HG03571 (cell line): ENCODE data around the gene PHTF1.

Experiments used
- ATAC-seq: cut with Tn5 transposase; IDR thresholded peaks from one replicate; pipeline ENCODE4 v1.9.1; 2021; ENCODE audit not compliant: unreplicated experiment

The PHTF1 gene

DNA sequence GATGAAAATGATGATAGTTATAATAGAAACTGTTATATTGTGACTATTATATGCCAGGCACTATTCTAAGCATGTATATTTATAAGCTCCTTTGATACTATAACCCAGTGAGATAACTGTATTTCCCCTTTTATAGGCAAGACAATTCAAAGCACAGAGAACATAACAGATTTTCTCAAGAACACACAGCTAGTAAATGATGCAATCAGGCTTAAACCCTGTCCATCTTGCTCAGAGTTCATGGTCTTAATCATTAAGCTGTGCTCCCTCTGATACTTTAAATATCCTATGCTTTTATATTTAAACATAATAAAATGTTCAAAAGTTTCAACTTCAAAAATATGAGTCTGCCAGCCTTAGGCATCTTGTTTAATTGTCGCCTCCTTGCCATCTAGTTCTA, 88.6 kb downstream of the PHTF1 start:
- ATAC-seq, result no peak

- ATAC-seq, result no peak
Measured at GRCh38 chr1:113669988-113670387, 89.3 kb downstream of the PHTF1 start.

DNA sequence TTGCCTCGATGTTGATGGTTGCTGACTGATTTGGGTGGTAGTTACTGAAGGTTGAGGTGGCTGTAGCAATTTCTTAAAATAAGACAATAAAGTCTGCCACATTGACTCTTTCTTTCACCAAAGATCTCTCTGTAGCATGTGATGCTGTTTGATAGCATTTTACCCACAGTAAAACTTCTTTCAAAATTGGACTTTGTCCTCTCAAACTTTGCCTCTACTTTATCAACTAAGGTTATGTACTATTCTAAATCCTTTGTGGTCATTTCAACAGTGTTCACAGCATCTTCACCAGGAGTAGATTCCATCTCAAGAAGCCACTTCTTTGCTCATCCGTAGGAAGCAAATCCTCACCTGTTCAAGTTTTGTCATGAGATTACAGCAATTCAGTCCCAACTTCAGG, 93.2 kb downstream of the PHTF1 start:
- ATAC-seq, result no peak

DNA sequence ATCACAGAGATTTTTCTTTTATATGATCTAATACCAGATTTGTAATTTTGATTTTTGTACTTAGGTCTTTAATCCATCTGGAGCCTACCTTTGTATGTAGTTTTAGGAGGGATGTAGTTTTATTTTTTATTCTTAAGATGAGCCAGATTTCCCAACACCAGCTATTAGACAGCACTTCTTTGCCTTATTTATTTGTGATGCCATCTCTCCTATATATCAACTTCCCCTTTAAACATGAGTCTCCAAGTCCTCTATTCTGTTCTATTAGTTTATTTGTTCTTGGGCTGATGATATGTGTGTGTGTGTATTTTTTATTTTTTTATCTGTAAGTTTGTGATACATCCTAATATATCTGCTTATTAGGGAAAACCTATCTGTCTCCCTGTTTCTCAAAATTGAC, 94.2 kb downstream of the PHTF1 start:
- no peak for ATAC-seq

GRCh38 chr1:113663165-113663951, 95.9 kb downstream of the PHTF1 start:
- no peak for ATAC-seq

DNA sequence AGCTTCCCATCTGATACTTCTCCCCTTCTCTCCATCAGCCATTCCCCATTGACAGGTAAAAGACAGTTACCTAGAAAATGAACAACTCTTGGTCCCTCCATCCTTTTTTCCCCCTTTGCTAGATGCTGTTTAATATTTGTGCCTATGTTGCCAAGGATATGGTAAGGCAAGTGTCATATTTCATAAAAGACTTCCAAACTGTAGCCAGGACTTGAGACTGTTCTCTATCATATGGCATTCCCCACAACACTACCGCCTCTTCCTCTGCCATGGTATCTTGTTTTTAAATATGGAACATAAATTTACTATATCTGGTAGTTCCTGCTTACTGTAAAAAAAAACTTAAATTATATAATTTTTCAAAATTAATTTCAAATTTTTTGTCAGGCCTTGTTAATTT, 97.2 kb downstream of the PHTF1 start:
- no peak for ATAC-seq

DNA sequence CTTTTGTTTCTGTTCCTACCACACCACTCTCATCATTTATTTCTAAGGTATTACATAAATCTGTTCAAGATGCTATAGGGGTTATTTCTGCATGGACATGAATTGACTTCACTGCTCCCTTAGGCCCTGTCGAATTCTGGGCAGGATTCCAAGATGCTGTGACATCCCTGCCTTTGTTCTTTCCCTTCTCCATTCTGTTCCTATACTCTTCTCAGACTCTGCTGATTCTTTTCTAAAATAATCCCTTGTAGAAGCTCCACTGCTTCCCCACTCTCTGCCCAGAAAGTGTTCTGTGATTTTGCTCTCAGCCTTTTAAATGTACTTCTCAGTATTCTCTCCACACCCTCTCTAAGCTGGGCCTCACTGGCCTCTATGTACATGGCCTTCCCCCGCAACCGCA, 99.2 kb downstream of the PHTF1 start:
- no peak for ATAC-seq

GRCh38 chr1:113659556-113659955, 99.7 kb downstream of the PHTF1 start:
- no peak for ATAC-seq

DNA sequence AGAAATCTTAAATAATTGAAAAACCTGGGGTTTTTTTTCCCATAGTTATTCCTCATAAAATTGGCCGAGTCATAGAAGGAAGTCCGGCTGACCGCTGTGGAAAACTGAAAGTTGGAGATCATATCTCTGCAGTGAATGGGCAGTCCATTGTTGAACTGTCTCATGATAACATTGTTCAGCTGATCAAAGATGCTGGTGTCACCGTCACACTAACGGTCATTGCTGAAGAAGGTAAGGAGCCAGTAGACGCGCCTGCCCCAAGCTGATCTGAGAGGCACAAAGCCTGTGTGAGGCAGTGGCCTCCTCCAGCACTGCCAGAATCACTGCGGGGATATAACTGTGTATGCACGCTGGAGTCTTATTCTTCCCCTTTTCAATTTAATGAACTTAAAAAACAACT, 100.3 kb downstream of the PHTF1 start:
- ATAC-seq, result no peak

GRCh38 chr1:113657556-113658063, 101.7 kb downstream of the PHTF1 start:
- ATAC-seq, result no peak

DNA sequence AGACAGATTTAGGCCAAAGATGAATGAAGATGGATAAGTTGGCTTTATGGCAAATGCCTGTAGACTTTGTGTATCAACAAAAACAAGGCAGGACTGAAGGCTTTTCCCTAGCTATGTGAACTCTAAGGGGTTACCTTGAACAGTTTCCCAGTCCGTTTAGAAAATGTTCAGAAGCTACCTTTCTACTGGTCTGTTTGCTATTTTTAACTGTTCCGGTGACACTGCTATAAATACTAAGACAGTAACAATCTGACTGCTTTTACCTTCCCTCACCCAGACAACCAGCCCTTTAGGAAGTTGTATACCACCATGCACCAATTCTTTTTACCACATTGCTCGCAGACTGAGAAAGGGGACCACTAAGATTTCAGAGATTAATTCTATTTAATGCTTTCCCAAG, 102.2 kb downstream of the PHTF1 start:
- ATAC-seq, result no peak

- ATAC-seq, result no peak
Measured at GRCh38 chr1:113654883-113655282, 104.4 kb downstream of the PHTF1 start.

GRCh38 chr1:113653741-113654140, 105.5 kb downstream of the PHTF1 start:
- ATAC-seq, result no peak

DNA sequence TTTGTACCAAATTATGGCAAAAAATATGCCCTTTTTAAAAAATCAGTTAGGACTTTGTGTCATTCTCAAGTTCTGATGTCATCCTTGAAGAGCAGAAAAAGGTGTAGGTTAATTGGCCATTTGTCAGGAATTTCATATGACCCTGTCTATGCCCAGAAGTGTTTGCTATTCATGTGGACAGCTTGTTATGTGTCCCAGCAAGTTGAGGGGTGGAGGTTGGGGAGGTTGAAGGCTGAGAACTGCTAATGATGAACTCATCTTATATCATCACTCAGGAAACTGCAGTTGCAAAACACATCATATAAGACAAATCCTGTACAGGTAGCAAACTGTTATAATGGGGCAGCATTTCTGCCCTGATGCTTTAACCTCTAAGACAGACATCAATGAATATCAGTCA, 106.5 kb downstream of the PHTF1 start:
- ATAC-seq, result no peak

- no peak for ATAC-seq
Measured at GRCh38 chr1:113648478-113648877, 110.8 kb downstream of the PHTF1 start.

- no peak for ATAC-seq
Measured at GRCh38 chr1:113647164-113647563, 112.1 kb downstream of the PHTF1 start.
